ENCODE measurements around the gene PDZRN3. TPM values are rescaled to one million over a fixed set of nuclear protein-coding genes. Genes with fewer than 3 reads are reported as not detected.
A peak's percentile ranks its signal among the peaks of the same experiment; 100 is the strongest.

The PDZRN3 gene
- total RNA-seq, 2 donors from 2014 or later = not detected

DNA sequence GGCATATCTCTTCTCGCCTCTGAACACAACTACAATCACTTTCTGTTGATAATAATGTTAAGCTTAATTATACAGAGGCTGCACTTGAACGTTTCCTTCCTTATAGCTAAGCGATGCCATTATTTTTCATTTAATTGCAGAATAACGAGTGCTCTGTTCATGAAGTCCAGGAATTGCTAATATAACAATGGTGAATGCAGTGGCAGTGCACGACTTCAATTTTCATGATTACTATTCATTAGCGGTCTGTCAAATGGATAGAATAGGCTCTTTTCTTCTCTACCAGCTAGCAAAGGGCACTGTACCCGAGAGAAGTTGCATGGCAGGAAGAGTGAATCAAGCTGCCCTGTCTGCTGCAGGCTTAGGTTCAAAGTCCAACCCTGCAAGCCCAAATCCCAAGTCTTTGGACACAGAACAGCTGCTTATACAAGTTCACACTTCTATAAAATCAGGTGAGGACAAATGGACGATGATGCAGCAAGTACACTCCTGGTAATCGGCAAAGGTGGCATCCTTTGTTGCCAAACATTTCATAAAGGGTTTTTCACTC lies 75.6 kb downstream of the PDZRN3 start:
- H3K4me1 Mint-ChIP-seq (ENCODE audit: low read depth in 2 of 2) = no peaks in the 10 kb centered on the region
- DNase-seq (ENCODE audit: low spot score) (no peak), ATAC-seq (no peak)
- H3K27ac Mint-ChIP-seq = no peak overlapping the region
- no peaks in the 10 kb centered on the region for H3K36me3 Mint-ChIP-seq
- no peaks in the 10 kb centered on the region for H3K9me3 Mint-ChIP-seq
- no peaks in the 10 kb centered on the region for H3K27me3 Mint-ChIP-seq
- H3K4me3 Mint-ChIP-seq = no peak overlapping the region

DNA sequence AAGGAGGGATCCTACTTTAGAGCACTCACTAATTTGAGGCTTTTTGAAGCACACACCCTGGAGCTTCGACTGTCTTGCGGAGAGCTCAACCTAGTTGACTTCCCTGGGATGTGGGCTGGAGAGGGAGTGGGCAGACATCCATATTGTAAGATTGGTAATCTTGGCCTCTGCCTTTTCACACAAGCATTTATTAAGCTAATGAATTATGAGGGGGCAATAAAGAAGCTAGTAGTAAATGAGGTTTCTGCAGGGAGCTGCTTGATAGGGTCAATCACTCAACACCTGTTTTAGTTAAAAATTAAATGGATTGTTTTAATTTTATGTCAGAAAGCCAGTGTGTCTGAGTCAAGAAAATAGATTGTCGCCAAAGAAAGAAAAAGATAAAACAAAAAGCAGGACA lies 76.3 kb downstream of the PDZRN3 start:
- no peaks in the 10 kb centered on the region for H3K9me3 Mint-ChIP-seq
- H3K4me1 Mint-ChIP-seq (ENCODE audit: low read depth in 2 of 2) = no peaks in the 10 kb centered on the region
- H3K27ac Mint-ChIP-seq = no peak overlapping the region
- ATAC-seq (no peak), DNase-seq (ENCODE audit: low spot score) (no peak)
- no peaks in the 10 kb centered on the region for H3K36me3 Mint-ChIP-seq
- H3K27me3 Mint-ChIP-seq = no peaks in the 10 kb centered on the region
- H3K4me3 Mint-ChIP-seq = no peak overlapping the region

DNA sequence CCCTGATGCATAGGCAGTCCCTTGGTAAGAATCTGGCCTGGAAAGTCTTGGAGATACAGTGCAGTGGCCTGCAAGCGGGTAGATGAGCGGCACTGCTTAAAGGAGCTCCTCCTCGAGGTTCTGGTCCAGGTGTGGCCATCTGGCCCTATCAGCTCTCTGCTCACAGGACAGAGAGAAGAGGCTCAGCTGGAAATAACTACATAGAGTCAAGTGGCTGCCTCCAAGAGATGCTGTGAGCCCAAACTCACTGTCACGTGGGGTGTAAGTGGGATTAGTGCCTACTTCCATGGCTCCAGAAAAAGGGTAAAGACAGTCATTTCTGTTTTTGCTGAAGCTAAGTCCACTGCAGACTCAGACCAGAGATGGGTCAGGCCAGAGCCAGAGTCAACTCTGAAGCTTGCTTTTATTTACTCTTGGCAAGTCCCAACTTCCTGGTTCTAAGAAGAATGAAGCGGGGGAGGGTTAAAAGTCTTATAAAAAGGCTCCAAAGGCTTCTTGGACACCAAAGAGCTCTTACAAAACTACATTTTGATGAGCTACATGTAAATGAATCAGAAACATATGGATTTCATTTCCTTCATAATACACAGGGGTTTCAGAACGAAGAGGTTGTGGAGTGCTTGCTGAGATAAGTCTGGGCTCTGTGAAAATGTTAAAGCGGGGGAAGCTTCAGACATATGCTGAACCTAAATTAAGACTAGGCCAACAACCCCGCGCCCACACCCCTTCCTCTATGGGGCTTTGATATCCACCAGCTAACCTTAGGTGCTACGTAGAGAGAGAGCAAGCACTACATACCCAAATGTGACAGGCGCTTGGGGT lies 77.1 kb downstream of the PDZRN3 start:
- Mint-ChIP-seq H3K27ac (no peak overlapping the region), H3K36me3 (no peaks in the 10 kb centered on the region), H3K9me3 (no peaks in the 10 kb centered on the region), H3K4me1 (ENCODE audit: low read depth in 2 of 2) (no peaks in the 10 kb centered on the region), H3K4me3 (no peak overlapping the region), H3K27me3 (no peaks in the 10 kb centered on the region)
- ATAC-seq (peak in 1 of 2 donors; percentile 28), DNase-seq (ENCODE audit: low spot score) (no peak)

DNA sequence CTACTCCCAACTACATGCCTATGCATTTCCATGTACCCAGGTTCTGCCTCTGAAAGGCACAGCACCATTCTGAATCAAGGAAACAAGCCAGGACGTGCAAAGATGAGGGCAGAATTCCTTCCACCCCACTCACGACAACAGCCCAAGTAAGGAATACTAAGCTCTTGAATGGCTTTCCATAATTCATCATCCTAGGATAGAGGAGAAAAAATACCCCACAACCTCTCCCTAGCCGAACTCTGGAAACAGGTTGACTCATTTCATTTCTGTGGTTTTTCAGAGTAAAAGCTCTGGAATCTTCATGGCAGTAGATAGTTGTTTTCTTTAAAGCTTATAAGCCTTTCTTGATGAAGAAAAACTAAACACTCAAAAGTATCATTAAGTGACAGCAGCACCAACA lies 77.8 kb downstream of the PDZRN3 start:
- Mint-ChIP-seq H3K4me1 (ENCODE audit: low read depth in 2 of 2) (no peaks in the 10 kb centered on the region), H3K27me3 (no peaks in the 10 kb centered on the region), H3K4me3 (no peak overlapping the region), H3K9me3 (no peaks in the 10 kb centered on the region), H3K36me3 (no peaks in the 10 kb centered on the region), H3K27ac (no peak overlapping the region)
- ATAC-seq = no peak
- no peak for DNase-seq (ENCODE audit: low spot score)

DNA sequence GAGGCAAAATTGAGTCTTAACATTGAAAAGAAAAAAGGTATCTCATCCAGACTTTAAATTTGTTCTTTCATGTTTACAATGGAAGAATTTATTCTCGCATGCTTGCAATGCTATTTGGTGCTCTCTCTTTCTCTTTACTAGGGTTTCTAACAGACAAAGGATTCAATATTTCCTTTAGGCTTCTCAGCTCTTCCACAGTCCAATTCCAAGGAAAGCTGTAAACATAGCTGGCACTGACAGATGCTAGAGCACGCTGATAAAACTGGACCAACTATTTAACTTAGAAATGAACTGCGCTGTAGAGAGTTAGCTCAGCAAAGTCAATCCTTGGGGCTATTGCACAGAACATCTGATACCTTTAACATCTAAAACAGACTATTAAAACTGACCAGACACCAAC lies 81.3 kb downstream of the PDZRN3 start:
- ATAC-seq (no peak), DNase-seq (ENCODE audit: low spot score) (no peak)
- H3K27ac Mint-ChIP-seq = no peak overlapping the region
- no peaks in the 10 kb centered on the region for H3K36me3 Mint-ChIP-seq
- no peaks in the 10 kb centered on the region for H3K27me3 Mint-ChIP-seq
- no peaks in the 10 kb centered on the region for H3K9me3 Mint-ChIP-seq
- no peaks in the 10 kb centered on the region for H3K4me1 Mint-ChIP-seq (ENCODE audit: low read depth in 2 of 2)
- no peak overlapping the region for H3K4me3 Mint-ChIP-seq

DNA sequence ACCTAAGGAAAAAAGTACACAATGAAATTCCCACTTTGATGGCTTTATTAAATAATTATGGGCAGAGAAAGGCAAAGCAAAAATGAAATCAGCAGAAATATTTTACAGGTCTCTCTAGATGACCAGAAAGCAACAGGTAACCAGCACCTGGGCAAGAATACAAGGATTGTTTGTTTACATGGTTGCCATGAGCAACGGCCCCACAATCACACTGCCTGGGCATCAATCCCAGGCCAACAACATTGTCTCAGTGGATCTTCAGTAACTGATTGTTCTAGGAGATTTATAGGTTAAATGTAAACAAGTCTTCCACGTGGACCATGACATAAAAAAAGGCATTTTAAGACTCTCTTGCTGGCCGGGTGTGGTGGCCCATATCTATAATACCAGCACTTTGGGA lies 82.6 kb downstream of the PDZRN3 start:
- DNase-seq (ENCODE audit: low spot score) (no peak), ATAC-seq (no peak)
- Mint-ChIP-seq H3K4me3 (no peak overlapping the region), H3K9me3 (no peaks in the 10 kb centered on the region), H3K27me3 (no peaks in the 10 kb centered on the region), H3K4me1 (ENCODE audit: low read depth in 2 of 2) (no peaks in the 10 kb centered on the region), H3K36me3 (no peaks in the 10 kb centered on the region), H3K27ac (no peak overlapping the region)

DNA sequence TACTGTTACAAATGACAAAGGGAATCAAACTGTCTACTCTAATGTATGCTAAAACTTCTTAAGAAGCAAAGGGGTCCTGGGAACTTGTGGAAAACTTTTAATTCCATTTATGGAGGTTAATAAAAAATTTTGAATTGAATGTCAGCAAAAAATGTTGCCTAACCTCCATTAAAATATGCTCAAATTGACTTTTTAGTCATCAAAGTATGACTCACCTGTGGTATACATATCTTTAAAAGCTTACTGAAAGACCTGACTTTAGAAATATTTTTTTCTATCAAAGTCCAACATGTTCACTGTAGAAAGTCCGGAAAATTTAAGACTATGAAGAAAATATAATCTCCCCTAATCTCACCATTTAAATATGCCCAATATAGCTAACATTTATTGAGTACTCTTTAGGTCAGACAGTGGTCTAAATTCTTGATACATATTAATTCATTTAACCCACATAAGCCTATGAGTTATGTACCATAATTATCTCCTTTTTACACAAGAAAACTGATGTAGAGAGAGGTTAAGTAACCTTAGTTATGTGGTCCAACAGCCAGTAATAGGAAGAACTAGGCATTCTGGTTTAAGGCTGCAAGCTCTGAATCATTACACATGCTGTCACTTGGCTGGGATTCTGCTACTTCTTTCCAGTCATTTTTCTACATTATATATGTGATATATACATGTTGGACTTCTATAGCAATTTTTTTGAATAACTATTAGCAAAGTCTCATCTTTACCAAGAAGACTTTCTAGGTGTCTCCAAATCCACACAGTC lies 83.6 kb downstream of the PDZRN3 start:
- Mint-ChIP-seq H3K9me3 (no peaks in the 10 kb centered on the region), H3K36me3 (no peaks in the 10 kb centered on the region), H3K4me1 (ENCODE audit: low read depth in 2 of 2) (no peaks in the 10 kb centered on the region), H3K4me3 (no peak overlapping the region), H3K27me3 (no peaks in the 10 kb centered on the region), H3K27ac (no peak overlapping the region)
- no peak for ATAC-seq
- DNase-seq (ENCODE audit: low spot score) = no peak

DNA sequence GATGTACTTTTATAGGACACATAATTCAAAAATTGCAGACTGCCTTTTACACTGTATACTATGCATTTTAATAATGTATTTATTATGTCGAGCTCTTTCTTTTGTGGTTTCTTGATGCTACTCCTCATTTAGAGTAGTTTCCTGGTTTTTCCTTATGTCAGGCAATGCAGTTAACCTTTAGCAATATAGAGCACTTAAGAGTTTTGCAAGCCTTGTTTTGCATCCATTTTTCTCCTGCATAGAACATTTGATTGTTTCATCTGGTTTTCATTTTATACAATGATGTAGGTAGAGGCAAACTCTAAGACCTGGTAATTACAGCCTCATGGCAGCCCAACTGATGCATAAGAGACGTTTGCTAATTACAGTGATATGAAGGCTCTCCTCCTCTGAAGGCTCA lies 86.3 kb downstream of the PDZRN3 start:
- ATAC-seq = no peak
- H3K4me1 Mint-ChIP-seq (ENCODE audit: low read depth in 2 of 2) = no peaks in the 10 kb centered on the region
- H3K9me3 Mint-ChIP-seq = peaks cover 3% of the 10 kb centered on the region
- no peaks in the 10 kb centered on the region for H3K27me3 Mint-ChIP-seq
- DNase-seq (ENCODE audit: low spot score) = no peak
- no peak overlapping the region for H3K27ac Mint-ChIP-seq
- H3K36me3 Mint-ChIP-seq = no peaks in the 10 kb centered on the region
- H3K4me3 Mint-ChIP-seq = no peak overlapping the region

DNA sequence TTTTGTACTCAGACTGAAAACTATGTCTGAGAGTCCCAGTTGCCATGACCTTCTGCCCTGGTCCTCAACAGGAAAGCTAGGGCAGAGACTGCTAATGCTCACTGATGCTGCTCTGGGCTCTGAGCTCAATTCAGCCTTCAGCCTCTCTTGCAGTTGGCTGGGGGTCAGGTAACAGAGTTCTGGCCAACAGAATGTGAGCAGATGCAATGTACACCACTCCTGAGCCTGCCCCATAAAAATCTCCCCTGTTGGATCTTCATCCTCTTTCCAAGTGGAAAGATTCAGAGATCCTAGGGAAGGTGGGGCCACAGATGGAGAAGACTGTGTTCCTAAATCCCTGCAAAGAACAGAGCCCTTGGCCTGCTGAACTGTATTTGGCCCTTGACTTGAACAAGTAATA lies 87.8 kb downstream of the PDZRN3 start:
- ATAC-seq = no peak
- no peaks in the 10 kb centered on the region for H3K27me3 Mint-ChIP-seq
- H3K4me1 Mint-ChIP-seq (ENCODE audit: low read depth in 2 of 2) = no peaks in the 10 kb centered on the region
- no peak for DNase-seq (ENCODE audit: low spot score)
- peaks cover 3% of the 10 kb centered on the region for H3K9me3 Mint-ChIP-seq
- no peaks in the 10 kb centered on the region for H3K36me3 Mint-ChIP-seq
- no peak overlapping the region for H3K27ac Mint-ChIP-seq
- no peak overlapping the region for H3K4me3 Mint-ChIP-seq

DNA sequence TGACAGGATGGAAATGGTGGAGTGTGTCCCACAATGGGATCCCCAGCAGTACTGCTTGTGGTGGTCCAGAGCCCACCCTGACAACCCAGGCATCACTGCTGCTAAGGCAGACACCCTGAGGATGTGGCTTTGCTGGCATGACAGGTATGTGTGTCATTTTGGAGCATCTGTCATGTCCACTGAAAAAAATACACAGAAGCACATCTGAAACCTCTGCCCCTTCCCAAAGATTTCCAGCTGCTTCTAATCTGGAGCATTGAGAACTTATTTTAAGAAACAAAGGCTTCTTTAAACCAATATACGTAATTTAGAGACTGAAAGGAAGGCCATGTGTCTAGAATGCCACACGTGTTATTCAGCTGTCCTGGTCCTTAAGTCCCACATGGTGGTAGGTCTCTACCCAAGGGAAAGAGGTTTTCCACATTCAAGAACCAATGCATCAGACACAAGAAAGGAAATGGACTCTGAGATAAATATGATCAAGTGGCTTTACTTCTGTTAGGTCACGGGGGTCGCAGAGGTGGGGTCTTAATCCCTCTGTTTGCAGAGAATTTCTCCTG lies 88.3 kb downstream of the PDZRN3 start:
- Mint-ChIP-seq H3K36me3 (no peaks in the 10 kb centered on the region), H3K9me3 (peaks cover 4% of the 10 kb centered on the region), H3K27ac (no peak overlapping the region), H3K27me3 (peaks cover 0 to 2% of the 10 kb centered on the region in 2 donors), H3K4me3 (no peak overlapping the region), H3K4me1 (ENCODE audit: low read depth in 2 of 2) (no peaks in the 10 kb centered on the region)
- DNase-seq (ENCODE audit: low spot score) (no peak), ATAC-seq (no peak)

DNA sequence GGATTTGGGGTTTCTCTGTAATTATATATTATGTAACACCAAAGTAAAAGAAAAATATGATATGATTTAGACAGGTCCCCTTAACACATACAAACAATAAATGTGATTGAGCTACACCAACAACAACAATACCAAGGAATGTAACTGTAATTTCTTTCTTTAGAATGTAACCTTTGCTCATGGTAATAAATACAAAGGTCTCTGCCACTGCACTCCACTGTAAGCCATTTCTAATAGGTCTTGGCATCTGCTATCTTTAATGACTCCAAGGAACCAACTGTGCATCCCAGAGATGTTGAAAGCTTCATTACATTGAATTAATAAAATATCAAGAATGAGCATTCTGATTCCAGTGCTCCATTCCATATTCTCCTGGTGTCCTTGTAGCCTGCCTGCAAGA lies 88.8 kb downstream of the PDZRN3 start:
- Mint-ChIP-seq H3K4me1 (ENCODE audit: low read depth in 2 of 2) (no peaks in the 10 kb centered on the region), H3K4me3 (no peak overlapping the region), H3K9me3 (peaks cover 7% of the 10 kb centered on the region), H3K27me3 (peaks cover 0 to 4% of the 10 kb centered on the region in 2 donors), H3K36me3 (no peaks in the 10 kb centered on the region), H3K27ac (no peak overlapping the region)
- ATAC-seq = no peak
- no peak for DNase-seq (ENCODE audit: low spot score)

DNA sequence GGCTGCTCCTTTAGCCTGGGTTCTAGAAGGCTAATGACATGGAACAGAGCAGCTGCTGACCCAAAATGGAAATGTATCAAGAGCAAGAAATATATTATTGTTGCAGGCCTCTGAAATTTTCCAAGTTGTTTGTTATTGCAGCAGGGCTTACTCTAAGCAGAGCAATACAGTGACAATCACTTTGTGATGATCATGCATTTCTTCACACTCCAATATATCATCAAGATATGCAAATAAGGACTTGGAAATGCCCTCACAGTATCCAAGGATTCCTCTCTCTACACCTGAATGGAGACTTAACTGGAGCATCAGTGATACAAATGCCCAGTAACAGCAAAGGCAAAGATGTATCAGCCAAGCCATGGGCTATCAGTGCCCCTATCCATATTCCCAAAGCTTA lies 89.6 kb downstream of the PDZRN3 start:
- Mint-ChIP-seq H3K4me1 (ENCODE audit: low read depth in 2 of 2) (no peaks in the 10 kb centered on the region), H3K27me3 (peaks cover 0 to 4% of the 10 kb centered on the region in 2 donors), H3K9me3 (peaks cover 7% of the 10 kb centered on the region), H3K4me3 (no peak overlapping the region), H3K27ac (no peak overlapping the region), H3K36me3 (no peaks in the 10 kb centered on the region)
- ATAC-seq (no peak), DNase-seq (ENCODE audit: low spot score) (no peak)

DNA sequence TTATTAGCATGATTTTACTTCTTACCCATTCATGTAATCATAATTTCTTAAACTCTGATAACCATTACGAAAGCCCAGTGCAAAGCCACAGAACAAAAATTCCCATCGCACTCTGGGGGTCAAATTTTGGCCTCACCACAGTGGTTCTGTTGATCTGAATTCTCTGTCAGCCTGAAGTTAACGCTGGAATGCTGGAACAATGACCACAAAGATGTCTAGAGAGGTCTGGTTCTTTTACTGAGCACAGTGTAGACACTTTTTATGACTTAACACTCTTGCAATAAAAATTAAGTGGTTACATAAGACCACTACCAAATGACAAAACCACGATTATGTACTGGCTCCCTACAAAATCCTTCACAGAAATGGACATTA lies 94.7 kb downstream of the PDZRN3 start:
- peaks cover 7% of the 10 kb centered on the region for H3K9me3 Mint-ChIP-seq
- H3K4me3 Mint-ChIP-seq = no peak overlapping the region
- H3K27ac Mint-ChIP-seq = no peak overlapping the region
- ATAC-seq (no peak), DNase-seq (ENCODE audit: low spot score) (no peak)
- peaks cover 0 to 4% of the 10 kb centered on the region in 2 donors for H3K27me3 Mint-ChIP-seq
- no peaks in the 10 kb centered on the region for H3K4me1 Mint-ChIP-seq (ENCODE audit: low read depth in 2 of 2)
- no peaks in the 10 kb centered on the region for H3K36me3 Mint-ChIP-seq

Data from natural killer cell treated with Interleukin-12 subunit alpha and Interleukin-12 subunit beta and Interleukin-15 and Interleukin-18, amount 100 ng/mL, for 72 hours (primary cell).